Measurements from ENCODE around the gene FANCD2.
"Not testable (repeated sequence)": the region's sequence is repeated elsewhere in the genome, so short reads cannot be mapped to it uniquely, and the experiment has no call there.

Gene FANCD2

GRCh38 chr3:10007126-10007782 is 19.0 kb upstream of the FANCD2 start:
- Histone ChIP-seq H3K4me1 (ENCODE audit: insufficient read depth, low read length, poor library complexity, severe bottlenecking) (peaks cover 6% of the 10 kb centered on the region), H3K9ac (ENCODE audit: low read depth, low read length, poor library complexity, severe bottlenecking) (no peak overlapping the region), H3K9me3 (ENCODE audit: insufficient read depth, low read depth, low read length) (no peaks in the 10 kb centered on the region), H3K4me2 (ENCODE audit: low read depth, low read length, poor library complexity, severe bottlenecking) (no peak overlapping the region), H3K9me2 (replicated peaks; ENCODE audit: low read depth, low read length) (no peaks in the 10 kb centered on the region), H3K79me2 (ENCODE audit: insufficient read depth, low read length) (no peaks in the 10 kb centered on the region), H4K20me1 (ENCODE audit: insufficient read depth, low read length, poor library complexity, severe bottlenecking) (no peaks in the 10 kb centered on the region), H2AFZ (ENCODE audit: low read length) (no peak overlapping the region), H3K27me3 (ENCODE audit: insufficient read depth, low read length, poor library complexity, severe bottlenecking) (no peaks in the 10 kb centered on the region), H3K36me3 (ENCODE audit: insufficient read depth, low read length) (no peaks in the 10 kb centered on the region; the same call in 1 of the 2 replicates), H3K4me3 (ENCODE audit: low read length, poor library complexity, severe bottlenecking) (no peak overlapping the region), H3F3A (ENCODE audit: low read depth) (no peaks in the 10 kb centered on the region)
- TF ChIP-seq EZH2phosphoT487 (IDR thresholded peaks at IDR 0.05; ENCODE audit: borderline replicate concordance), result no peak
- TF ChIP-seq CTCF (conservative IDR thresholded peaks at IDR 0.05; ENCODE audit: low read length), result no peak

DNA sequence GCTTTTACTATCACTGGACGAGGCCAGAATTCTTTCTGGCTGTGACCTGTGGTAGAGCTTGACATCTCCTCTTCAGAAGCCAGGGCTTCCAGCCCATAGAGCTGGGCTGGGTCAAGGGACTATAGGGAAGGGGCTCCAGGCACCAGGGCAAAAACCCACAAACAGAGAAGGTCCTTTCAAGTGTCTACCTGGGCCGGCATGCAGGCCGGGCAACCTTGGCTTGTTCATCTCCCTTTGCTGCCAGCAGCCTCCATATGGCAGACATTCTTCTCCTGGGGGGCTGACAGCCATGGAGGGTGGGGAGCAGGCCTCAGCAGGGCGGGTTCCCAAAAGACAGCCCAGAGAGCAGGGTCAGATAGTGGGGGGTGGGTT is 18.0 kb upstream of the FANCD2 start:
- H3K9ac ChIP-seq (ENCODE audit: low read depth, low read length, poor library complexity, severe bottlenecking); H3K4me1 ChIP-seq (ENCODE audit: insufficient read depth, low read length, poor library complexity, severe bottlenecking); H3K9me2 ChIP-seq (replicated peaks; ENCODE audit: low read depth, low read length); H3K27me3 ChIP-seq (ENCODE audit: insufficient read depth, low read length, poor library complexity, severe bottlenecking); H3K36me3 ChIP-seq (ENCODE audit: insufficient read depth, low read length); H3K9me3 ChIP-seq (ENCODE audit: insufficient read depth, low read depth, low read length); H3F3A ChIP-seq (ENCODE audit: low read depth); H4K20me1 ChIP-seq (ENCODE audit: insufficient read depth, low read length, poor library complexity, severe bottlenecking); H3K4me2 ChIP-seq (ENCODE audit: low read depth, low read length, poor library complexity, severe bottlenecking); H3K79me2 ChIP-seq (ENCODE audit: insufficient read depth, low read length); H2AFZ ChIP-seq (ENCODE audit: low read length); H3K4me3 ChIP-seq (ENCODE audit: low read length, poor library complexity, severe bottlenecking): not testable (repeated sequence)

DNA sequence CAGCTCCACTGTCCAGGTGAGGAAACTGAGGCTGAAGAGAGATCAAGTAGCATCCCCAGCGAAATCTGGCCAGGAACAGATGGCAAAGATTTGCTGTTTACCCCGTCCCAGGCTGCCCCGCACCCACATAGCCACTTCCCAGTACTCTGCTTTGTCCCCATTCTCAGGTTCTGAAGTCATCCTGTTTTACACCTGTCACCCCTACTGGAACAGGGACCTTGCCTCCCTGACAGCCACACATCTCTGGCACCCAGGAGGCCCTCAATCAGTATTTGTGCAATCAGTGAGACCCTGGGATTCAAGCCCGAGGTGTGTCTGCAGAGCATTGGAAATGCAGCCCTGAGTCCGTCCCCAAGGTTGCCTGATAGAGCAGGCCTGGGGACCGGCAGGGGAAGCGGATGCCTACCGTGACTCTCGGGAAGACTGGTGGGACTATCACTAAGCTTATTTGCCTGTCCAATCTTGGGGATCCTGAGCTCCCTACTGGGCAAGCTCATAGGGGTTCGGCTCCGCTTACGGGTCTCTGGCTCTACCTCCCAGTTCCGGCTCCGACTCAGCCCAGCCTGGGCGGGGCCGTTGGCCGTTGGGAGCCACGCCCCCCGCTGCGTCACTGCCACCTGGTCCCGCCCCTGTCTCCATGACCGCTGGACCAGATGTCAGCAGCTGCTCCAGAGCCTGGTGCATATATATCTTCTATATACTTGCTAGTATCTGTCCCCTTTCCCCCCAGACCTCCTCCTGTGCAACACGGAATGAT is 17.5 kb upstream of the FANCD2 start:
- H3K9me3 ChIP-seq (ENCODE audit: insufficient read depth, low read depth, low read length), result no peaks in the 10 kb centered on the region
- H2AFZ ChIP-seq (ENCODE audit: low read length), result no peak overlapping the region
- no peak overlapping the region for H3K4me3 ChIP-seq (ENCODE audit: low read length, poor library complexity, severe bottlenecking)
- no peaks in the 10 kb centered on the region for H3K9me2 ChIP-seq (replicated peaks; ENCODE audit: low read depth, low read length)
- H3F3A ChIP-seq (ENCODE audit: low read depth), result no peaks in the 10 kb centered on the region
- TF ChIP-seq CTCF (conservative IDR thresholded peaks at IDR 0.05; ENCODE audit: low read length) (no peak), EZH2phosphoT487 (IDR thresholded peaks at IDR 0.05; ENCODE audit: borderline replicate concordance) (no peak)
- no peaks in the 10 kb centered on the region for H4K20me1 ChIP-seq (ENCODE audit: insufficient read depth, low read length, poor library complexity, severe bottlenecking)
- H3K9ac ChIP-seq (ENCODE audit: low read depth, low read length, poor library complexity, severe bottlenecking), result no peak overlapping the region
- H3K79me2 ChIP-seq (ENCODE audit: insufficient read depth, low read length), result no peaks in the 10 kb centered on the region
- no peaks in the 10 kb centered on the region for H3K36me3 ChIP-seq (ENCODE audit: insufficient read depth, low read length)
- peaks cover 6% of the 10 kb centered on the region for H3K4me1 ChIP-seq (ENCODE audit: insufficient read depth, low read length, poor library complexity, severe bottlenecking)
- H3K4me2 ChIP-seq (ENCODE audit: low read depth, low read length, poor library complexity, severe bottlenecking), result no peak overlapping the region
- no peaks in the 10 kb centered on the region for H3K27me3 ChIP-seq (ENCODE audit: insufficient read depth, low read length, poor library complexity, severe bottlenecking)
